Neural crest cell (in vitro differentiated cells): Measurements from ENCODE around the gene MLN. TPM values are rescaled to one million over a fixed set of nuclear protein-coding genes. Genes with fewer than 3 reads are reported as not detected.

Experiments
- DNase-seq: peaks from one replicate; pipeline ENCODE4 v3.0.0; 2021; ENCODE audit warnings: low read depth, mixed read lengths, low spot score
- H3K27ac Mint-ChIP-seq: one replicate; pipeline ENCODE4 v1.8.0; 2021; ENCODE audit warnings: mild to moderate bottlenecking, mixed read lengths; ENCODE audit not compliant: unreplicated experiment
- H3K27me3 Mint-ChIP-seq: 2 replicates; pipeline ENCODE4 v1.8.0; 2021; ENCODE audit warnings: low read depth, mild to moderate bottlenecking, mixed read lengths
- H3K36me3 Mint-ChIP-seq: 2 replicates; pipeline ENCODE4 v1.8.0; 2021; ENCODE audit warnings: low read depth, mild to moderate bottlenecking, mixed read lengths
- H3K4me1 Mint-ChIP-seq: 2 replicates; pipeline ENCODE4 v1.8.0; 2021; ENCODE audit warnings: mixed read lengths
- H3K4me3 Mint-ChIP-seq: one replicate; pipeline ENCODE4 v1.8.0; 2021; ENCODE audit warnings: mild to moderate bottlenecking, mixed read lengths
- H3K9me3 Mint-ChIP-seq: 2 replicates; pipeline ENCODE4 v1.8.0; 2021; ENCODE audit warnings: mixed read lengths
- total RNA-seq: library from RNA; stranded (reverse); gene quantifications from 2 replicates; pipeline ENCODE4 v1.2.1, GENCODE V29; 2021
- TF ChIP-seq, protein P1 (sequence below): fragments of 200-600 bp; sonication (generic); conservative IDR thresholded peaks from 2 replicates; pipeline ENCODE4 v1.5.0; 2021; ENCODE audit warnings: antibody characterized with exemption, mild to moderate bottlenecking

The MLN gene
- total RNA-seq, 1 donor from 2014 or later: not detected

DNA sequence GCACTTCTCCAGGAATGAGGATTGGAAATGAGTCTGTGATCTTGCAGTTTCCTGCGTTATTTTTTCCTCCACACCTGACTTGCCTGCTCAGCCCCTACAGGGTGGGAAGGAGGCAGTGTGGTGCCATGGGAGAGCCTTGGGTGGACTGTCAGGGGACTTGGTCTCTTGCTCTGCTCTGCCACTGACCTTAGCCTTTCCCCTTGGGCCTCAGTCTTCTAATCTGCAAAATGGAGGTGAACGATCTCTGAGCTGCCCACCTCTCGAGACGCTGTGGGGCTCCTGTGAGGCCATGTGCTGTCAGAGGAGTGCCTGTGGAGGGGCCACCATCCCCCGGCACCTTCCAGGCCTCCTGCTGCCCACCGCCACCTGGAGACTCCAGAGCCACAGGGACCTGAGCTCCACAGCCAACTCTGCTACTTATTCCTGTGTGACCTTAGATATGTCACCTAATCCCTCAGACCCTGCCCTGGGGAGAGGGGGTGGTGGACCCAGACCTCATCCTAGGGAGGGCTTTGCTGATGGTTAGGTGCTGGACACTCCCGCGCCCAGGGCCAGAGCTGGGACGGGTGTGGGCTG lies 45.8 kb upstream of the MLN start:
- peaks cover 5% of the 10 kb centered on the region for H3K27me3 Mint-ChIP-seq
- TF ChIP-seq, protein P1, sequence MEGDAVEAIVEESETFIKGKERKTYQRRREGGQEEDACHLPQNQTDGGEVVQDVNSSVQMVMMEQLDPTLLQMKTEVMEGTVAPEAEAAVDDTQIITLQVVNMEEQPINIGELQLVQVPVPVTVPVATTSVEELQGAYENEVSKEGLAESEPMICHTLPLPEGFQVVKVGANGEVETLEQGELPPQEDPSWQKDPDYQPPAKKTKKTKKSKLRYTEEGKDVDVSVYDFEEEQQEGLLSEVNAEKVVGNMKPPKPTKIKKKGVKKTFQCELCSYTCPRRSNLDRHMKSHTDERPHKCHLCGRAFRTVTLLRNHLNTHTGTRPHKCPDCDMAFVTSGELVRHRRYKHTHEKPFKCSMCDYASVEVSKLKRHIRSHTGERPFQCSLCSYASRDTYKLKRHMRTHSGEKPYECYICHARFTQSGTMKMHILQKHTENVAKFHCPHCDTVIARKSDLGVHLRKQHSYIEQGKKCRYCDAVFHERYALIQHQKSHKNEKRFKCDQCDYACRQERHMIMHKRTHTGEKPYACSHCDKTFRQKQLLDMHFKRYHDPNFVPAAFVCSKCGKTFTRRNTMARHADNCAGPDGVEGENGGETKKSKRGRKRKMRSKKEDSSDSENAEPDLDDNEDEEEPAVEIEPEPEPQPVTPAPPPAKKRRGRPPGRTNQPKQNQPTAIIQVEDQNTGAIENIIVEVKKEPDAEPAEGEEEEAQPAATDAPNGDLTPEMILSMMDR: no peak
- DNase-seq: no peak
- no peaks in the 10 kb centered on the region for H3K4me1 Mint-ChIP-seq
- H3K27ac Mint-ChIP-seq: peak overlapping the region; percentile 27
- no peak overlapping the region for H3K4me3 Mint-ChIP-seq
- no peaks in the 10 kb centered on the region for H3K36me3 Mint-ChIP-seq
- no peaks in the 10 kb centered on the region for H3K9me3 Mint-ChIP-seq

DNA sequence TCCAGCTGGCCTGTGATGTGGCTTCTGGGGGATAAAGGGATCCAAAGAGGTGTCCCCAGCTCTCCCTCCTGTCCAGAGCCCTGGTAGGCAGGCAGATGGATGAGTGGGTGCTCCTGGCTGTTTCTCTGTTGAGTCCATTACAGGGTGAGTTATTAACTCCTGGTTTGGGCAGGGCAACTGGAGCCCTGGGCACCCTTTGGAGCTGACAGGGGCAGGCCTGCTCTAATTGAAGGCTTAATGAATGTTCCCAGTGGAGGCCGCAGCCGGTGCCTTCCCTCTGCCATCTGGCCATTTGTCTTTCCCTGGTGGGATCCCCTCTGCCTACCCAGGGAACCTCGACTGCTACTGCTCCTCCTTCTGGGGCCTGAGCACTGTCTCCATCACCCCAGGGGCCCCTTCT lies 44.7 kb upstream of the MLN start:
- Mint-ChIP-seq H3K27me3 (peaks cover 2% of the 10 kb centered on the region), H3K4me3 (no peak overlapping the region), H3K27ac (no peak overlapping the region), H3K4me1 (peaks cover 6% of the 10 kb centered on the region), H3K9me3 (no peaks in the 10 kb centered on the region), H3K36me3 (no peaks in the 10 kb centered on the region)
- DNase-seq: no peak
- TF ChIP-seq, protein P1: no peak

DNA sequence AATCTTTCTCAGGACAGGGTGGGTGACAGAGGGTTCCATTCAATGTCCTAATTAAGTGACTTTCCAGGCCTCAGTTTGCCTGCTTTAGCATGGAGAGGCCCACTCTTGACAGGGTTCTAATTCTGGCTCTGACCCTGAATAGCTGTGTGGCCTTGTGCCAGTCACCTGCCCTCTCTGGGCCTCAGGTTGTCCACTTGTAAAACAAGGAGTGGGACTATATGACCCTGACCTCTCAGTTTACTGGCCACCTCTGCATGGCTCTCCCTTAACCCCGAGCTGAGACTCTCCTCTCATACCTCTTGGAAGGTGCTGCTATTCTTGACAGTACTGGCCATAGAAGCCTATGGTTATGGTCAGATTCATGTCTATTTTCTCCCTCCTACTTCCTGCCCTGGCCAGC lies 44.1 kb upstream of the MLN start:
- Mint-ChIP-seq H3K27me3 (peaks cover 2% of the 10 kb centered on the region), H3K4me3 (no peak overlapping the region), H3K4me1 (peaks cover 12% of the 10 kb centered on the region), H3K27ac (peak overlapping the region; percentile 89), H3K9me3 (no peaks in the 10 kb centered on the region), H3K36me3 (no peaks in the 10 kb centered on the region)
- TF ChIP-seq, protein P1: no peak
- DNase-seq: no peak

DNA sequence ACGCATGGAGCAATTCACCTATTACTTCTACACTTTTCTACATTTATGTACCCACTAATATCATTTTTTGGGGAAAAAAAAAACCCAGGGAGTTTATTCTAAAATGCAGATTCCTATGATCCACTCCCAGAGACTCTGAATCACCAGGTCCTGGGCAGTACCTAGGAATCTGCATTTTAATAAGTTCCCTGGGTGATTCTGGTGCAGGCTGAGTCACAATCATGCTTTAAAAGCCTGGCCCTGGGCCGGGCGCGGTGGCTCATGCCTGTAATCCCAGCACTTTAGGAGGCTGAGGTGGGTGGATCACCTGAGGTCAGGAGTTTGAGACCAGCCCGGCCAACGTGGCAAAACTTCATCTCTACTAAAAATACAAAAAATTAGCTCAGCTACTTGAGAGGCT lies 43.3 kb upstream of the MLN start:
- no peak for DNase-seq
- TF ChIP-seq, protein P1: no peak
- no peaks in the 10 kb centered on the region for H3K36me3 Mint-ChIP-seq
- no peak overlapping the region for H3K4me3 Mint-ChIP-seq
- no peak overlapping the region for H3K27ac Mint-ChIP-seq
- H3K4me1 Mint-ChIP-seq: peaks cover 17% of the 10 kb centered on the region
- peaks cover 2% of the 10 kb centered on the region for H3K27me3 Mint-ChIP-seq
- no peaks in the 10 kb centered on the region for H3K9me3 Mint-ChIP-seq

DNA sequence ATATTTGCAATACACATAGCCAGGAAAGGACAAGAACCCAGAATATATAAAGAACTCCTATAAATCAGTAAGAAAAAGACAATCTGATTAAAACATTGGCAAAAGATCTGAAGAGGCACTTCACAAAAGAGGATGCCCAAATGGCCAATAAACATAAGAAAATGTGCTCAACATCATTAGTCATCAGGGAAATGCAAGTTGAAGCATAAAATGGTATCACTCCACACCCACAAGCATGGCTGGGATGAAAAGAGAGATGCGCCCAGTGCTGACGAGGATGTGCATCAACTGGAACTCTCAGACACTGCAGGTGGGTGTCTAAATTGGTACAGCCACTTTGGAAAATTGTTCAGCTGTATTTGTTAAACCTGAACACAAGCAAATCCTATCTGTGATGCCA lies 42.4 kb upstream of the MLN start:
- Mint-ChIP-seq H3K4me3 (no peak overlapping the region), H3K36me3 (no peaks in the 10 kb centered on the region), H3K27me3 (peaks cover 2% of the 10 kb centered on the region), H3K4me1 (peaks cover 25% of the 10 kb centered on the region), H3K9me3 (no peaks in the 10 kb centered on the region), H3K27ac (no peak overlapping the region)
- TF ChIP-seq, protein P1: no peak
- DNase-seq: no peak
